VCaP (cell line): ENCODE measurements around the gene RCE1.
A peak's percentile ranks its signal among the peaks of the same experiment; 100 is the strongest.

ENCODE experiments used
- H3K27ac ChIP-seq: fragments of 450-650 bp; 2 replicates; pipeline ENCODE4 v1.5.1; 2017
- CTCF ChIP-seq: fragments of 450-650 bp; conservative IDR thresholded peaks from 2 replicates; pipeline ENCODE4 v1.5.1; 2017; ENCODE audit warnings: mild to moderate bottlenecking, moderate library complexity

The RCE1 gene

DNA sequence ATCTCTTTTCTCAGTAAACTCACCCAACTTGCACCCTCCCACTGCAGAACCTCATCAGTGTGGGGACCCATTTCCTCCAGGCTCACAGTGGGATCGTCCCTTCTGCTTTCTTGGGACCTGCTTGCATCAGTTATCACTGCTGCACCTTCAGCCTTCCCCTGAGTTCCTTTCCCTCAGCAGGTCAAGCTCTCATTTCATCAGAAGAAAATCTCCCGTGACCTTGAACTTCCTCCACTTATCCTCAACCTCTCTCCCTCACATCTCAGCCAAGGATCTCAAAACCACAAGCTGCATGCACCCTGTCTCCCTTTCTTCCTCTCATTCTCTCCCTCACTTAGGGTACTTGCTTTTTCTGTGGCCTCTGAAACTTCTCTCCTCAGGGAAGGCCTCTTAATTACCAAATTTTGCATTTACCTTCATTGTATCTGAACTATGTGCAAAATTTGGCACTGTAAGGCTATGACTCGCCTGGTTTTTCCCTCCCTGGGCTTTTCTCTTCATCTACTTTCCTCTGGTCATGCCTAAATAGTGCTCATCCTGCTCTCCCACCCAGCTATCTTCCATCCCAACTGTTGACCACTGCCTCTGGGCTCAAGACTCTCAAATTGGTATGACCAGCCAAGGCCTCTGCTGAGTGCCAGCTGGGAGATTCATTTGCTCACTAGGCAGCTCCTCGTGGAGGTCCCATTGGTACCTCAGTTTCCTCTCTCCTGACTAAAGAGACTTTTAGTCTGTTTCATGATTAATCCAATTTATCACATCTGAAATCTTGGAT lies 2.7 kb upstream of the RCE1 start:
- H3K27ac ChIP-seq = 0 out of 2 replicates have a peak overlapping the region, but pooled peaks have one; percentile 0

DNA sequence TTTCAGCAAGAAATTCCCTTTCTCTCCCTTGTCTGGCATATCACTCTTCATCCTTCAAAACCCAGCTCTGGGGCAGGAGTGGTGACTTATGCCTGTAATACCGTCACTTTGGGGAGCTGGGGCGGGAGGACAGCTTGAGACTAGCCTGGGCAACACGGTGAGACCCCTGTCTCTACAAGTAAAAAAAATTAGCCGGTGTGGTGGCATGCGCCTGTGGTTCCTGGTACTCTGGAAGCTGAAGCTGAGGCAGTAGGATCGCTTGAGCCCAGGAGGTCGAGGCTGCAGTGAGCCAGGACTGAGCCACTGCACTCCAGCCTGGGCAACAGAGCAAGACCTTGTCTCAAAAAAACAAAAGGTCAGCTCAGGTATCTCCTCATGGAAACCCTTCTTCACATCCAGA lies 1.4 kb upstream of the RCE1 start:
- H3K27ac ChIP-seq = peak overlapping the region; percentile 94
- no peak for TF ChIP-seq CTCF

More for the DNA sequence above, 2.7 kb upstream of the RCE1 start:
- TF ChIP-seq CTCF = no peak

DNA sequence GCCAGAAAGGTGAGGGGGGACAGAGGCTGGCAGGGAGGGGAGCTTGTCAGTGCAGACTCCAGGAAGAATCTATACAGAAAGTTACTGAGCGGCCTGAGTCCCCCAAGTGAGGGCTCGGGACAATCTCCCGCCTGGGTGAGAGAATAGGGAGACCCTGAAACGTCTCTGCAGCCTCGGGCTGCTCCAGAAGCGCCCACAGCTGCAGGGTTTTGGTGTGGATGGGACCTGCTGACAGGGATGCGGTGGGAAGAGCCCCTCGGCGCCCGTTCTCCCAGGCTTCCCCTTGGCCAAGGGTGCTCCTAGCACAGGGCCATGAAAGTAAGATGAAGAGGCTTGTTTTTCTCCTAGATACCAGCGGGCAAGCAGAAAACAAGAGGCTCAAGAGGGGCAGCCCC lies 743 bp upstream of the RCE1 start:
- TF ChIP-seq CTCF = no peak
- H3K27ac ChIP-seq = peak overlapping the region; percentile 94

- H3K27ac ChIP-seq = peak overlapping the region; percentile 94
- TF ChIP-seq CTCF = no peak
Measured at GRCh38 chr11:66843776-66844495, 695 bp downstream of the RCE1 start.

DNA sequence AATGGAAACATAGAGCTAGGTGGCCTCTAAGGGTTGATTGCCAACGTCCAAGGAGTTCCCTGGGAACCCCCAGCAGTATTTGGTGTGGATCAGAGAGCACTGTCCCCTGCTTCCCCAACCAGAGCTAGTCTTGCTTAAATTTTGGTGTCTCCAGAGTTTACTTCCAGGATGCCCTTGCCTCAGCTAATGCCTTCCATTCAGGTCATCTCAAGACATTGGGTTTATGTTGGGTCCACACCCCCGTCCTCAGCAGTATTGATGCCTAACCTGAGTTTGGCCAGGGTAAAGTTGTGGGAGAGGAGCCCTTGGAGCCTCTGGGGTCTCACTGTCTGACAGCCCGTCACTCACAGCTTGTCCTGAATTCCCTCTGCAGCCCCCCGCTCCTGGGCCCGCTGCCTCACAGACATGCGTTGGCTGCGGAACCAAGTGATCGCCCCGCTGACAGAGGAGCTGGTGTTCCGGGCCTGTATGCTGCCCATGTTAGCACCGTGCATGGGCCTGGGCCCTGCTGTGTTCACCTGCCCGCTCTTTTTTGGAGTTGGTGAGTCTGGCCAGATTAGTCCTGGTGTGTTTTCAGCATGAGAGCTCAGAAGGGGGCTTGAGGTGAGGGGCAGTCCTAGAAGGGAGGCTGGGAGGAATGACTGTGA lies 1.4 kb downstream of the RCE1 start:
- peak overlapping the region; percentile 94; the same call in 1 of the 2 replicates for H3K27ac ChIP-seq
- TF ChIP-seq CTCF = no peak

GRCh38 chr11:66845143-66845875 lies 2.1 kb downstream of the RCE1 start:
- TF ChIP-seq CTCF = 0 out of 2 replicates have a peak, but pooled peaks have one; percentile 14
- no peak overlapping the region for H3K27ac ChIP-seq

- peak; percentile 4; the same call in 1 of the 2 replicates for TF ChIP-seq CTCF
- H3K27ac ChIP-seq = no peak overlapping the region
Measured at GRCh38 chr11:66845876-66846212, 2.6 kb downstream of the RCE1 start.
